GM21447 (cell line): ENCODE measurements around the gene JOSD2.

Experiments used
- ATAC-seq: cut with Tn5 transposase; IDR thresholded peaks from one replicate; pipeline ENCODE4 v1.9.1; 2021; ENCODE audit not compliant: unreplicated experiment

JOSD2 gene

DNA sequence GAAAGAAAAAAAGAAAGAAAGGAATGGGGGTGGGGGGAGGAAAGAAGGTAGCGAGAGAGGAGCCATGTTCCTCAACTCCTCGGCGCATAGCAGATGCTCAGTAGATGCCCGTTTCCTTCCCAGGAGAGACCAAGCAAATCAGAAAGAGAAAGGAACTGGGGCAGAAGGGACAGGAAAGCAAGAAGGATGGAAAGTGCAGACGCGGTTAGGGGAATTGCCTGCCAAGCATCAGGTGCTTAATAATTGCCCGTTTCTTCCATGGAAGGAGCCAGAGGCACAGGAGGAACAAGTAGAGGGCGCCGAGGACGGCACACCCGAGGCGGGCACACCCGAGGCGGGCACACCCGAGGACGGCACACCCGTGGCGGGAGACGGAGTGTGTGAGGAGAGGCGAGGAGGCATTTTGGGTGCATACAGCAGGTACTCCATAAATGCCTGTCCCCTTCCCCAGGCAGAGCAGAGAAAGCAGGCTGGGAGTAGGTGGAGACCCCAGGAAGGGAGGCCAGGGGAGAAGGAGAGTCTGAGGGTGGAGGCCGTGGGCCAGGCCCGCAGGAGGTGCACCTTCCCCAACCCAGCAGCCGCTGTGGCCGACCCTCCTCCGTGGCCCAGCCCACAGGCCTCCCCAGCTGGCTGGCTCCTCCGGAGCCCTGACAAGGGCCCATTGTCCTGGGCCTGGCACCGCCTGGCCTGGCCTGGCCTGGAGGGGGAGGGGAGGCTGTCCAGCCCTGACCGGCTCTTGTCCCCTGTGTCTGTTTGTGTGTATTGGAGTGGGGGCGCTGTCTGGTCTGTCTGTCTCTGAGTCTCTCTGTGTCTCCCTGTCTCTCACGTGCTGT, 14.6 kb downstream of the JOSD2 start:
- ATAC-seq = no peak

DNA sequence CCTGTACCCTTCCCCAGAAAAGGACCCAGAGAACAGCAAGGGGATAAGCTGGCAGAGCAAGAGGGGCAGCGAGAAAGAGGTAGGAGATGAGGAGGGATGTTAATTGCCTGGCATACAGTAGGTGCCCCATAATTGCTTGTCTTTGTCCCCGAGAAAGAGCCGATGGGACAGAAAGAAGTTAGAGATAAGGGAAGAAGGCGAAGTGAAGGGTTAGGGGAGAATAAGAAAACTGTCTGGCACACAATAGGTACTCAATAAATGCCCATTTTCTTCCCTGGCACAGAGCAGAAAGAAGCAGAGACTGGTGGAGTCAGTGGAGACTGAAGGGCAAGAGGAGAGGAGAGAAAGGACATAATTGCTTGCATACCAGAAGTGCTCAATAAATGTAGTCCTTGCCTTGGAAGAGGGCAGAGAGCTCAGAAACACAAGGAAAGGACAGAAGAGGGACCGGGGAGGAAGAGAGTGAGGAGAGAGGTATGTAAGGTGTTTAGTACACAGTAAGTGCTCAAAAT, 15.9 kb downstream of the JOSD2 start:
- ATAC-seq = no peak

DNA sequence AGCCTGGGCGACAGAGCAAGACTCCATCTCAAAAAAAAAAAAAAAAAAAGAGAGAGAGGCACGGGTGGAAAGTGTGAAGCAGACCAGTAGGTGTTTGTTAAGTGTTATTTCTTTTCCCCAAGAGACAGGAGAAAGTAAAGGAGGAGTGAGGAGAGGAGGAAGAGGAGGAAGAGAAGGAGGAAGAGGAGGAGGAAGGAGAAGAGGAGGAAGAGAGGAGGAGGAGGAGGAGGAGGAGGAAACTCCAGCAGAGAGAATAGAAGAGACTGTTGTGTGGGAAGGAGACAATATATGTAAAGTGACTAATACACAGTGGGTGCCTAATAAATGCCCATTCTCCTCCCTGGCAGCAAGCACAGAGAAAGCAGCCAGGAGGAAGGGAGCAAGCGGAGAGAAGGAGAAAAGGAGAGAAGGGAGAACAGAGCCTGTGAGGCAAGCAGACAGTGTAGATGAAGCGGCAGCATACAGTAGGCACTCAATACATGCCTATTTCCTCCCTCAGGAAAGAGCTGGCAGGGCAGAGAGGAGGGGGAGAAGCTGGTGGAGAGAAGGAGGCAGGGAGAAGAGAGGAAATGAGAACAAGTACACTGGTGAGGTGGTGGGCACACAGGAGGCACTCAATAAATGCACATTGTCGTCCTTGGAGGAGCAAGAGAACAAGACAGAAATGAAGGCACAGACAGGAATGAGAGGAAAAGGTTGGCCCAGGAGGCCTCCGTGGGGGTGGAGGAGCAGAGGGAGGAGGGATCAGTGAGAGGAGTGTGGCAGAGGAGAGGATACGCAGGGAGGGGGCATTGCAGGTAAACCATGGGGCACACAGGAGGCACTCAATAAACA, 16.6 kb downstream of the JOSD2 start:
- no peak for ATAC-seq

DNA sequence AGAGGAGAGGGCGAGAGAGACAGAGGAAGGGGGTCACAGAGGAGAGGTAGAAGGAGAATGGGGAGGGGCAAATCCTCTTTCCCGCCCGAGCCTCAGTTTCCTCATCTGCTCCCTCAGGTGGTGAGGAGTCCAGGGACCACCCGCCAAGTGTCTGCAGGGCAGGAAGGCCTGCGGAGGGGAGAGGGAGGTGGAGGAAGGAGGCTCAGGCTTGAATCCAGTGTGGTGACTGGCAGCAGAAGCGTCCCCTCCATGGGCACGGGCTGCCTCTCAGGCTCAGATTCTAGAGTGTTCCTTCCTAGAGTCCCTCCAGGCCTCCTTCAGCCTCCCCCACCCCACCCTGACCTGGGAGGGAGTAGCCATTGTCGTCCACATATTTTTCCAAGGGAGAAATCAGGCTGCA, 17.8 kb downstream of the JOSD2 start:
- no peak for ATAC-seq

DNA sequence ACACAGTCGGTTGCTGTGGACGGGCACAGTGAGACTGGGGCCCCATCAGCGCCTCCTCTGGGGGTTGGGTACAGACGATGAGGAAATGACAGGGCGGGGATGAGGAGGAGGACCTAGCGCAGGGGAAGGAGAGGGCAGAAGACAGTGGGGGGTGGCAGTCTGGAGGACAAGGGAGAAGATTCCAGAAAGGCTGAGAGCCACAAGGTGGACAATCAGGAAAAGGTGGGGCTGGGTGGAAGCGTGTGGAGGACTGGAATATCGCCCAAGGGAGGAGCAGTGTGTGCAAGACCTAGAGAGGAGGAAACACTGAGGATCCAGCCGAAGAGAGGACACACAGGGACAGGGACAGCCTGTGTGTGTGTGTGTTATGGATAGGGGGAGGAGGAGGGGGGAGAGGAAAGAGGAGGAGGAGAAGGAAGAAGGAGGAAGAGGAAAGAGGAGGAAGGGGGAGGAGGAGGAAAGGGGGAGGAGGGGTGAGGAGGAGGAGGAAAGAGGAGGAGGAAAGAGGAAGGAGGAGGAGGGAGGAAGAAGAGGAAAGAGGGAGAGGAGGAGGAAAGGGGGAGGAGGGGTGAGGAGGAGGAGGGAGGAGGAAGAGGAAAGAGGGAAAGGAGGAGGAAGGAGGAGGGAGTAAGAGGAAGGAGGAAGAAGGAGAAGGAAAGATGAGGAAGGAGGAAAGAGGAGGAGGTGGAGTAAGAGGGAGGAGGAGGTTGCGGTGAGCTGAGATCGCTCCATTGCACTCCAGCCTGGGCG, 18.5 kb downstream of the JOSD2 start:
- ATAC-seq = no peak

DNA sequence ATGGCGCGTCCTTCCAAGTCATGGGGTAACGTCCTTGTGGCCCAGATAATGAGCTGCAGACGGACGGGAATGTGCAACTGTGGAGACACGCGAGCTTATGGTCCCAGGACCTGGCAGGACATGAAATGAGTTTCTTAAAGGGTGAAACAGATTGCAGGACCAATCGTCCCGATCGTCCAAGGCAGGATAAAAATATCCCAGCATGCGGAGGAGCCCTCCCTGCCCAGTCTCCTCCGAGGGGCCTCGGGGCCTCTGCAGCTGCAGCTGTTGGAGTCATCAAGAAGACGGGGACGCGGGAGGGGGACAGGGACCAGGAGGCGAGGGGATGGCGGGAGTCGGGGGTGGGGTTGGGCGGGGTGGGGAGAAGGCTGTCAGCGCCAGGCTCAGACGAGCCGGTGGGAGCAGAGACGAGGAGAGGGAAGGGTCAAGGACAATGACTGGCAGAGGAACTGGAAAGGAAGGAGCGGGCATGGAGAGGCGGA, 20.0 kb downstream of the JOSD2 start:
- no peak for ATAC-seq

DNA sequence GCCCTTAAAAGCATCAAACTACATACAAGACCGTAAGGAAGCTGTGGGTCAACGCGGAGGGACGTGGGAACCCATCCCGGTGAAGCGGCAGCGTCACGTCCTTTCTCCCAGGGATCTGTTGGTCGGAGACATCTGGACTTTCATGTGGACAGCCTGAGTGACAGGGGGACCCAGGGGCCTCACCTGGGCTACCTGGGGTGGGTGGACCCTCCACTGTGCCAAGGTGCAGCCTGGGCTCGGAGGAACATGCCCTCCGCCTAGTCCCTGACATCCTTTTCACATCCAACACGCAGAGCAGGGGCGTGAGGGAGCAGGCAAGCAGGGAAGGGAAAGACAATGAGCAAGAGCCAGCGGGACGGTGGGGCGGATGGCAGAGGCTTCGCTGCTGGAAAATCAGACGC, 20.6 kb downstream of the JOSD2 start:
- no peak for ATAC-seq

DNA sequence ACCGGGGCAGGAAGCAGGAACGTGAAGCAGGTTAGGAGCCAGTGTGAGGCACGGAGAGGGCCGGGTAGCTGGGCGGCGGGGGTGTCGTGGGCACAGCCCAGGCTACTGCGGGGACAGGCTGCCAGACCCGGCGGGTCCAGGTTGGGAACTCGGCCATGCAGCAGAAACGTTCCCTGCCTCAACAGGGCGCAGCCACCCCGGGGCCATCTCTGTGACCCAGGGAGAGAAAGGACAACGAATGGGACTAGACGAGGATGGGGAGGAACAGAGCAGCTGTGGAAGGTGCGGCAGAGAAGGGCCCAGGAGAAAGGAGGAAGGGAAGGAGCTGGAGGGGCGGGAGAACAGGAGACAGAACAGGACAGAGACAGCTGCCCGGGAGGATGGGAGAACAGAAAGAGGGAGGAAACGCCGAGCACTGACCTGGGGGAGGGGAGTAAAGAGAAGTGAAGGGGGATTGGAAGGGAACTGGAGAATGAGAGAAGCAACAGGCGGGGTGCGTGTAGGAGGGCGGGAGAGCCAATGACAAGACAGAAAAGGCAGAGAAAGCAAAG, 21.5 kb downstream of the JOSD2 start:
- ATAC-seq = no peak

DNA sequence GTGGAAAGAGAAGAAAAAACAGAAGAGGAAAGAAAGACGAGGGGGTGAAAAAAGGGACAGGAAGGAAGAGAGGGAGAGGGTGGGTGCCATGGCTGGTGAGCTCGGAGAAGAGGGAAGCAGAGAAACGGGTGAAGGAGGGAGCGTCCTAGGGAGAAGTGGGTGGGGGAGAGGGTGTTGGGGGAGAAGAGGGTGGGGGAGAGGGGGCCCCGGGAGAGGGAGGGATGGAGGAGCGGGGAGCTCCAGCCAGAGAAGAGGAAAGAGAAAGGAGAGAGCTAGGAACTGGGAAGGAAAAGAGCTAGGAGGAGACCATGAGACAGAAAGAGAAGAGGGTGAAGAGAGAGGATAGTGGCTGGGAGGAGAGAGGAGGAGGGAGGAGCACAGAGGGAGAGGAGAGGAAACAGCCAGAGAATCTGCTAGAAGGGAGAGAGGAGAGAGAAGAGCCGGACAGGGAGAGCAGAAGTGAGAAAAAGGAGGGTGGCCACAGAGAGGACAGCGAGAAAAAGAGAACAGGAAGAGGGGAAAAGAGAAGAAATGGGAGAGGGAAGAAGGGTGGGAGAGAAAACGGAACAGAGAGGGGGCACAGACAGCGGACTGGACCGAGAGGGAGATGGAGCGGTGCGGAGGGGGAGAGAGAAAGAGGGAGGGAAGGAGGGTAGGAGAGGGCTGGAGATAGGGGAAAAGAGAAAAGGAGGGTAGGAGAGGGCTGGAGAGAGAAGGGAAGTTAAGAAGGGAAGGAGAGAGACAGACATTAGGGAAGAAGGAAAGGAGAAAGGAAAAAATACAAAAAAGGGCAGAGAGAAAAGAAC, 22.4 kb downstream of the JOSD2 start:
- no peak for ATAC-seq

DNA sequence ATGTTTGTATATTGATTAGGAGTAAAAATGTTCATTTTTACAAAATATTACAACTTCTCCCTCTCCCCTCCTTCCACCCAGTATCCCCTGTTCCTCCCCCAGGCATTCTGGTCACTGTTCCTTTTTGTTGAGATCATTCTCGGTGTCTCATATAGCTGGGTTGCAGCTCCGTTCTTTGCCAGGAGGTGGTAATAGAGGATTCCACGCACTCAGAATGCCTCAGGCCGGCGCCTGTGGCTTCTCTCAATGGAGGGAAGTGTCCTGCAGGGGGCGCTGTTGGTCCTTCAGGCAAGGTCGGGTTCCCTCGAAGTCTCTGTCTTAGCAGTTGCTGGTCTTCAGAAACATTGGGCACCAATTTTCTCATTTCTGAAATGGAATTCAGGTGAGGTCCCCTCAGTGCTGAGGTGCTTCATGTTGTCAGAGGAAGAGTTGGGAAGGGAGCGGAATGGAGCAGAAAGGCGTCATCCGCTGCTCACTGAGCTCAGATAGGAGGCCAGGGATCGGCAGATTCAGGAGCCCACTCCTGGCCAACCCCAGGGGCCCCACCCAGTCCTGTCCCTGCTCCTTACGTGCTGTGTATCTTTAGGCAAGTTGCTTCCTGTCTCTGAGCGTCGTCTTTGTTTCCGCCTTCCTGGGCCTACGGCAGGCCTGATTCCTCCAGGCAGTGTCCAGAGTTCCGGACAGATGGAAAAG, 24.0 kb downstream of the JOSD2 start:
- ATAC-seq = no peak

DNA sequence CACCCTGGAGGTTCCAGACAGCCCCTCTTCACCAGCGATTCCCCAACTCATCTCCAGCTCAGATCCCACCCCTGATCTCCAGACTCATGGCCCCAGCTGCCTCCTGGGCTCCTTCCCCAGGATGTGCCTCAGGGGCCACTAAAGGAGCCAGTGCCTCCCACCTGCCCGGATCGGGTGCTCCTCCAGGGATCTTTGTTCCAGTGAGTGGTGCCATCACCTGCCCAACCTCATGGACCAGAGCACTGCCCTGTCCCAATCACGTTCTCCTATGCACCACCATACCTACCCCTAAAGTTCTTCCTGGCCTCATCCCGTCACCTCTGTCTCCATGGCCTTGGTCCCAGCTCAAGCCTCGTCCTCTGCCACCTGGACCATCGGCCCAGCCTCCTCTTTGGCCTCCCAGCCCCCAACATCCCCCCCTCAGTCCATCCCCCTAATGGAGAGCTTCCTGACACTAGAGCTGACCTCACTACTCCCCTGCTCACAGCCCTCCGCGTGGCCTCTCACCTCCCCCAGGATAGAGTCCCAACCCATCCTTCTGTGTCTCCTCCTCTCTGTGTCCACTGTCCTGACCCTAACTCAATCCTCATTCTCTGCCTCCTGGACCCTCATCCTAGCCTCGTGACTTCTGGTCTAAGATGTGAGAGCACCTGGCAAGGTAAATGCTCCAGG, 25.6 kb downstream of the JOSD2 start:
- no peak for ATAC-seq

DNA sequence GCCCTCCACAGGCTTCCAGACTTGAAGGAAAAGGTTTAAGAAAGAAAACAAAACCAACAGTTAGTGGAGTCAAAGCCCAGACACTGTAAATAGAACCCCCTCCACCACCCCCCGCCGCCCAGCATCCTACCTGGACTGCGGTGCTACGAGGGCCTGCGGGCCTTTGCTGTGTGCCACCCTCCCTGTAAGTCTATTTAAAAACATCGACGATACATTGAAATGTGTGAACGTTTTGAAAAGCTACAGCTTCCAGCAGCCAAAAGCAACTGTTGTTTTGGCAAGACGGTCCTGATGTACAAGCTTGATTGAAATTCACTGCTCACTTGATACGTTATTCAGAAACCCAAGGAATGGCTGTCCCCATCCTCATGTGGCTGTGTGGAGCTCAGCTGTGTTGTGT, 28.1 kb downstream of the JOSD2 start:
- no peak for ATAC-seq

DNA sequence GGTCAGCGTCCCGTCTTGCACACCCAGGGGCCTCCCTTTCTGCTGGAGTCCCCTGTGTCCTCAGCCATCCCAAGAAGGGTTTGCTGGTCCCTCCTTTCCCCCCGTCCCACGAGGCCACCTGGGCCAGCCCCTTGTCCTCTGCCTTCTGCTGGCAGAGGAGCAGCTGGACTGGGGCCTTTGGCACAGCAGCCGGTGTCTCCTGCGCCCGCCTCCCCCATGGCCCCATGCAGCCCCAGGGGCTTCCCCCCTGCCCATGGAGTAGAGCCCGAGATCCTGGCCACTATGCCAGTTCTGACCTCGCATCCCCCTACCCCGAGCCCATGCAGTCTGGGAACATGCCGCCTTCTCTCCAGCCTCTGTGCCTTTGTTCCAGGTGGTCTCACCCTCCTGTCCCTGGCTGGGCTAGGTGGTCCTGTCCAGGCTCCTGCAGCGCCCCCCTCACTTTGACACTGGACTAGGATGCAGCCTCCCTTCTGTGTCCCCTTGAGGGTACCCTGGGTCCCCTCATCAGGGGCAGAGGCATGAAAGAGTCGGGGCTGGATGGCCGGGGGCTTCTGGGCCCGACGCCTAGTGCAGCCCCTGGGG, 28.6 kb downstream of the JOSD2 start:
- no peak for ATAC-seq

DNA sequence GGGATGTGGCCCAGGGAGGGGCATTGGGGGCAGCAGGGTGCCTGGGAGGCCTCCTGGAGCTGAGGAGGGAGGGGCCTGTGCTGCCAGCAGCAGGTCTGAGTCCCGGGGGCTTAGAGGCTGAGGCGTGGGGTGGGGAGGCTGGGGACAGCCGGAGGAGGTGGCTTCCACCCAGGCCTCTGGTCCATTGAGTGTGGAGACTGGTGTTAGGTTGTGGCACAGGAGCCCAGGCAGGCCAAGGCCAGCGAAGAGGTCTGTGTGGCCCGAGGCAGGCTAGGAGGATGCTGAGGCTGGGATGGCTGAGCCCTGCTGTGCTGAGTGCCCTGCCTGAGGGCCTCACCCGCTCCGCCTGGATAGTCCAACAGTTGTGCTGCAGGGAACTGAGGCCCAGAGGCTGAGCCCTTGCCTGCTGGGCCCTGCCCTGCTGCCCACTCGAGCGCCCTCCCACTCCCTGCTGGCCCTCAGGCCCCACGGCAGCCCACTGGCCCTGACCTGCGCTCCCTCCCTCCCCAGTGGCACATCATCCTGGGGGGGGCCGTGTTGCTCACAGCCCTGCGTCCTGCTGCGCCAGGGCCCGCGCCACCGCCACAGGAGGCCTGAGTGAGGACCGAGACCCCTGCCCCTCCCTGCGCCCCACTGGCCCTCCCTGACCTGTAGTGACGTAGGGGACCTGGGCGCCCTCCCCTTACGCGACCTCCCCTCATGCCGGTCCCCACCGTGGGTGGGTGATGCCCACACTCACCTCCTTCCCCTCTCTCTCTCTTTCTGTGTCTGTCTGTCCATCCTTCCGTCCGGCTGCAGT, 29.4 kb downstream of the JOSD2 start:
- no peak for ATAC-seq

DNA sequence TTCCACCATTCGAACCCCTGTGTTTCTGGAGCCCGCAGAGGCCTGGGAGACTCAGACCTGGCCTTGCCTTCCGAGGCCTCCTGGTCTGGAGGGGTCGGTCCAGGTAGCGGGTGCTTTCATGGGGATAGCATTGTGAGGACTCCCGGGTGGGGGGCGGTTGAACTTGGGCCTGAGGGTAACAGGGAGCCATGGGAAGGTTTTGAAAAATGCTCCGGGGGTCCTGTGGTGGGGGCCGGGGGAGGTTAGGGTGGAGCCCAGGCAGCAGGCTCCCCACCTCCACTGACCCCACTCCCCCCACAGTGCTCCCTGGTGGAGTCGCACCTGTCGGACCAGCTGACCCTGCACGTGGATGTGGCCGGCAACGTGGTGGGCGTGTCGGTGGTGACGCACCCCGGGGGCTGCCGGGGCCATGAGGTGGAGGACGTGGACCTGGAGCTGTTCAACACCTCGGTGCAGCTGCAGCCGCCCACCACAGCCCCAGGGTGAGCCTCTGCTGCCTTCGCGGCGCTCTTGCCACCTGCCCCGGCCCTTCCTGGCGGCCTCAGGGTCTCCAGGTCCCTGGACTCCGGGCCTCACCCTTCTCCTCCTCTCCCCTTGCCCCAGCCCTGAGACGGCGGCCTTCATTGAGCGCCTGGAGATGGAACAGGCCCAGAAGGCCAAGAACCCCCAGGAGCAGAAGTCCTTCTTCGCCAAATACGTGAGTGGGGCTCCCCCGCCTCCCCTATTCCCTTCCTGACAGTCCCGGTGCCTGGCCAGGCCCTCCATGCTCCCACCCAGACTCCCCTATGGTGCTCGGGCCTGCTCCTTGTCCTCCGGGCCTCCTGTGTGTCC, 30.5 kb downstream of the JOSD2 start:
- ATAC-seq = no peak

DNA sequence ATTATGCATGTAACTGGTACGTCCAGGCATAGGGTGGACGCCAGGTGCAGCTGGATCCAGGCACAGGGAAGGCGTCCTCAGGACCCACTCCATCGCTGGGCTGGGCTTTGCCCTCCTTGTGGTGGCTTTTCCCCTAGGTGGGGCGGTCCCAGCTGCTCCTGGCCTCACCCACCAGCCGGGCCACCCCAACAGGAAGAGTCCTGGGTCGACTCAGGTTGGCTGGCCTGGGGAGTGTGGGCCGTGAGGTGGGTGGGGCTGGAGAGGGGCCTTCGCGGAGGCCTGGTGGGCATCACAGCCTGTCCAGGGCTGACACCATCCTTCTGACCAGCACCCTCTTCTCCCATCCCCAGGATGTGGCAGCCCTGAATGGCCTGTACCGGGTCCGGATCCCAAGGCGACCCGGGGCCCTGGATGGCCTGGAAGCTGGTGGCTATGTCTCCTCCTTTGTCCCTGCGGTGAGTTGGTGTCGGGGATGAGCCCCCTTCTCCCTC, 31.2 kb downstream of the JOSD2 start:
- ATAC-seq = no peak
